Immature natural killer cell (primary cell): ENCODE data around the gene RHBDF2. TPM values are rescaled to one million over a fixed set of nuclear protein-coding genes. Genes with fewer than 3 reads are reported as not detected.

Experiments
- DNase-seq, 3 donors: peaks; one replicate each; pipeline ENCODE4 v3.0.0; 2022; ENCODE audit warnings: mixed read lengths in 1 of 3
- H3K27ac Mint-ChIP-seq, 6 donors: one replicate each; pipeline ENCODE4 v1.8.0; 2020; ENCODE audit warnings: mixed read lengths in 6 of 6, mild to moderate bottlenecking in 5 of 6, inconsistent platforms in 4 of 6, moderate library complexity in 3 of 6
- H3K27me3 Mint-ChIP-seq, 3 donors: one replicate each; pipeline ENCODE4 v1.8.0; 2020 to 2021; ENCODE audit warnings: low read depth in 3 of 3, mild to moderate bottlenecking in 3 of 3, mixed read lengths in 3 of 3, moderate library complexity in 3 of 3, inconsistent platforms in 1 of 3
- H3K36me3 Mint-ChIP-seq, 3 donors: one replicate each; pipeline ENCODE4 v1.8.0; 2020; ENCODE audit warnings: mixed read lengths in 3 of 3, inconsistent platforms in 2 of 3, mild to moderate bottlenecking in 2 of 3
- H3K4me1 Mint-ChIP-seq, 2 donors: one replicate each; pipeline ENCODE4 v1.8.0; 2020; ENCODE audit warnings: inconsistent platforms in 2 of 2, mild to moderate bottlenecking in 2 of 2, mixed read lengths in 2 of 2, moderate library complexity in 1 of 2
- H3K4me3 Mint-ChIP-seq, 5 donors: one replicate each; pipeline ENCODE4 v1.8.0; 2020; ENCODE audit warnings: mild to moderate bottlenecking in 5 of 5, mixed read lengths in 5 of 5, inconsistent platforms in 3 of 5, moderate library complexity in 3 of 5
- H3K9me3 Mint-ChIP-seq, 6 donors: one replicate each; pipeline ENCODE4 v1.8.0; 2020; ENCODE audit warnings: mild to moderate bottlenecking in 6 of 6, mixed read lengths in 6 of 6, inconsistent platforms in 4 of 6, moderate library complexity in 3 of 6
- polyA plus RNA-seq, 3 donors: library from polyadenylated mRNA; unstranded; fragments of 300-500 nt; fragmentation: Illumina TruSeq; gene quantifications; one replicate each; pipeline ENCODE4 v1.2.3, GENCODE V29; 2021

The RHBDF2 gene
- polyA plus RNA-seq: 10 to 100 TPM; 19.3 to 90.5 (median 23.6) TPM

GRCh38 chr17:76501018-76501826 is at the start of gene RHBDF2:
Gene RHBDF2 (minus strand): TSS chr17:76501423. CDS start chr17:76481524, 19,899 bp downstream.
- Mint-ChIP-seq H3K27ac (peak within 1 kb of the TSS; percentile 99 to 100 (median 100)), H3K36me3 (peaks cover 3 to 7% (median 4%) of the 10 kb centered on the region in 3 donors), H3K9me3 (no peaks in the 10 kb centered on the region), H3K27me3 (peaks cover 11 to 23% (median 17%) of the 10 kb centered on the region in 3 donors), H3K4me3 (peak within 1 kb of the TSS; percentile 94 to 100 (median 95)), H3K4me1 (peaks cover 52 to 65% of the 10 kb centered on the region in 2 donors)
- peak; percentile 96 for DNase-seq

DNA sequence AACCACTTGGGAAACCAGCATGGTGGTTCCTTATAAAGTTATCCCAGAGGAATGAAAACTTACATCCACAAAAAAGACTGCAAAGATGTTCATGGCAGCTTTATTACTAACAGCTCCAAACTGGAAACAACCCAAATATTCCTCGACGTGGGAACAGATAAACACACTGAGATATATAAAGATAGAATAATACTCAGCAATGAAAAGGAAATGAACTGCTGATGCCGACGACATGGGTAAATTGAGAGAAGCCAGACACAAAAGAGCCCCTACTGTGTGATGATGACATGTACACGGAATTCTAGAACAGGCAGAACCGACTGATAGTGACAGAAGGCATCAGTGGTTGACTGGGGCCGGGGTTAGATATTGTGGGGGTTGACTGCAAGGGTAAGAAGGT is 48.3 kb upstream of the RHBDF2 start:
- Mint-ChIP-seq H3K4me3 (no peak overlapping the region), H3K36me3 (no peaks in the 10 kb centered on the region), H3K9me3 (no peaks in the 10 kb centered on the region), H3K4me1 (peaks cover 2% of the 10 kb centered on the region in 2 donors), H3K27ac (no peak overlapping the region), H3K27me3 (peaks cover 0 to 2% (median 1%) of the 10 kb centered on the region in 3 donors)
- no peak for DNase-seq

- H3K4me1 Mint-ChIP-seq: peaks cover 2 to 6% of the 10 kb centered on the region in 2 donors
- peaks cover 0 to 2% (median 1%) of the 10 kb centered on the region in 3 donors for H3K27me3 Mint-ChIP-seq
- no peak overlapping the region for H3K27ac Mint-ChIP-seq
- H3K9me3 Mint-ChIP-seq: no peaks in the 10 kb centered on the region
- no peak for DNase-seq
- H3K36me3 Mint-ChIP-seq: no peaks in the 10 kb centered on the region
- H3K4me3 Mint-ChIP-seq: no peak overlapping the region
Observed at GRCh38 chr17:76549215-76549518, 47.9 kb upstream of the RHBDF2 start.

DNA sequence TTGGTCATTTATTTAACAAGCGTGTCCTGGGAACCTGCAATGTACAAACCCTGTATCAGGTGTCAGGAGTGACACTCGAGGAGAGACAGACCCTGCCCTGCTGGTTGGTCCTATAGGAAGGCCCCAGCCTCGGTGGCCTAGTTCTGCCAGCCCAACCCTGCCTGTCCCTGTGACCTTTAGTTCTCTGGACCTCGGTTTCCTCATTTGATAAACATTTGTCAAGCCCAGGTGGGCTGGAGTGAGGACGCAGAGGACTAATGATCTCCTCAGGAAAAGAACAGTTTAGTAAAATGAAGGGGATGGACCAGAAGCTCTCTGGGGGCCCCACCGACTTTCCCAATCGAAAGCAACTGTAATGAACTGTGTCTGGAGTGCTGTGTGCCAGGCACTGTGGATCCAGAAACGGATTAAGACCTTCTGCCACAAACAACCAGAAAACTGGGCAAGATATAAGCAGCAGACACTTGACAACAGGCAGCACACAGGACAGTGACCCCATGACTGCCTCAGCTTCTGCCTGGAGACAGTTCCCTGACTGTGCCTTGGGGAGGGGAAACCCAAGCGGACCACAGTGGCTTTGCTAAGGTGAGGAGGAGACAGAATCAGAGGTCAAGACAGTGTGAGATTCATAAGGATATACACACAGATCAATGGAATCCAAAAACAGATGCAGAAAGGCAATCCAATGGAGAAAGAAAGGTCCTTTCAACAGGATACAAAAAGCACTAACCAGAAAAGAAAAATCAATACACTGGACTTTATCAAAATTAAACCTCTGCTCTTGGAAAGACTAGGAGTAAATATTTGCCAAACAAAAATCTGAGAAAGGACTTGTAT is 47.4 kb upstream of the RHBDF2 start:
- H3K4me1 Mint-ChIP-seq: peaks cover 8 to 12% of the 10 kb centered on the region in 2 donors
- H3K9me3 Mint-ChIP-seq: no peaks in the 10 kb centered on the region
- H3K4me3 Mint-ChIP-seq: no peak overlapping the region
- H3K36me3 Mint-ChIP-seq: no peaks in the 10 kb centered on the region
- peaks cover 0 to 2% (median 1%) of the 10 kb centered on the region in 3 donors for H3K27me3 Mint-ChIP-seq
- no peak for DNase-seq
- H3K27ac Mint-ChIP-seq: no peak overlapping the region

DNA sequence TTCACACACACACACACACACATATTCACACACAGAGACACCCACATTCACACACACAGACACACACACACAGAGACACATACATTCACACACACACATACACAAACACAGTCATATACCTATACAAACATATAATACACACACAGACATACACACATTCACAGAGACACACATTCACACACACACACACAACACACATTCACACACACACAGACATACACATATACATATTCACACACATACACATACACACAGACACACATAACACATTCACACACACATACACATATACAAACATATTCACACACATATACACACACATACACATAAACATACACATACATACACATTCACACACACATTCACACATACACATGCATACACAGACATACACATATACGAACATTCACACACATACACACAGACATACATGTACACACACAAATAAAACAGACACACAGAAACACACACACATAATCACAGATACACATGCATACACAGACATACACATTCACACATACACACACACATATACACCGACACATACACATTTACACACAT is 46.5 kb upstream of the RHBDF2 start:
- Mint-ChIP-seq H3K27ac (no peak overlapping the region), H3K9me3 (no peaks in the 10 kb centered on the region), H3K36me3 (no peaks in the 10 kb centered on the region), H3K4me3 (no peak overlapping the region), H3K27me3 (peaks cover 0 to 2% (median 1%) of the 10 kb centered on the region in 3 donors), H3K4me1 (peaks cover 9 to 17% of the 10 kb centered on the region in 2 donors)
- no peak for DNase-seq

DNA sequence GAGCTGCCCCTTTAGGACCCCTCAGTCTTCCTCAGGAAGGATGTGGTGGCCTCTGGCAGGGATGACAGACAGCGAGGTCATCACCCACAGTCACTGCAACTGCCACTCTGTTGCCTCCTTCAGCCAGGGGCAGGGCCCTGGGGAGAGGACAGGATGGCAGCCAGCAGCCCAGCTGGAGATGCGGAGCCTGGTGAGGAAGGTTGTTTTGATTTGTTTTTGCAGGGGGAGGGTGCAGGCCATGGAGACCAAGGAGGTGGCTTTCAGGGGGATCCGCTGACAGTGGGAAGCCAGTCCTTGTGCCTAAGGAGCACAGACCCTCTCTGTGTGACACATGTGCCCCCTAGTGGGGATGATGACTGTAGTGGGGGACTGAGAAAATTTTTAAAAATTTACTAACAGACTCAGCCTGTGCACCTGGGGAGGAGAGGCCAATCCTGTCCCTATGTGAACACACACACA is 46.0 kb upstream of the RHBDF2 start:
- Mint-ChIP-seq H3K9me3 (no peaks in the 10 kb centered on the region), H3K27ac (peak overlapping the region in 2 of 6 donors; percentile 50 to 53), H3K36me3 (no peaks in the 10 kb centered on the region), H3K27me3 (peaks cover 0 to 2% (median 2%) of the 10 kb centered on the region in 3 donors), H3K4me1 (peaks cover 11 to 17% of the 10 kb centered on the region in 2 donors), H3K4me3 (no peak overlapping the region)
- peak; percentile 68 to 69 (median 68) for DNase-seq

DNA sequence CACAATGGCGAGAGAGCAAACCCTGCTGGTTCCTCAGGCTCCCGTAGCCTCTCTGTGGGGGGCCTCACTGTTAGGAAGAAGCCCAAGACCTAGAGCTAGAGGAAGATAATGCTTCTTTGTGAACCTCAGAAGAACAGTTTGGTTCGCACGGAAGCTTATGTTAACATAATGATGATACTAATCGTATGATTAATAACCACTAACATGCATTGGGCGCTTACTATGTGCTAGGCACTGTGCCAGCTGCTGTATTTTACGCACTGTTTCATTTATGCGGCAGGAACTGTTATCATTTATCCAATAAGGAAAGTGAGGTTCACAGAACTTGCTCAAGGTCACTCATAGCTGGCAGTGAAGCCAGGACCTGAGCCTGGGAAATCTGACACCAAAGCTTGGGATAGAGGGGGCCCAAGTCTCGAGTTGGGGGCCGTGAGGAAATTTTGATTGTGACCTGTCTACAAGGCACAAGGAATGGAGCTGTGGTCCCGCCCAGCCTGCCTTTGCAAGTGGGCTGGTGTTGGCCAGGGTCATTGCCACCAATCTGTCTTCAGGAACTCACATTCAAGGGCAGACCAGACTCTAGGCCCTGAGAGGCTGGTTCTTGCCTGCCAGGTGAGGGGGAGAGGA is 45.4 kb upstream of the RHBDF2 start:
- no peaks in the 10 kb centered on the region for H3K36me3 Mint-ChIP-seq
- H3K9me3 Mint-ChIP-seq: no peaks in the 10 kb centered on the region
- DNase-seq: no peak
- H3K4me1 Mint-ChIP-seq: peaks cover 11 to 17% of the 10 kb centered on the region in 2 donors
- peak overlapping the region in 1 of 5 donors; percentile 7 for H3K4me3 Mint-ChIP-seq
- peak overlapping the region in 5 of 6 donors; percentile 19 to 71 (median 50) for H3K27ac Mint-ChIP-seq
- peaks cover 0 to 3% (median 2%) of the 10 kb centered on the region in 3 donors for H3K27me3 Mint-ChIP-seq

DNA sequence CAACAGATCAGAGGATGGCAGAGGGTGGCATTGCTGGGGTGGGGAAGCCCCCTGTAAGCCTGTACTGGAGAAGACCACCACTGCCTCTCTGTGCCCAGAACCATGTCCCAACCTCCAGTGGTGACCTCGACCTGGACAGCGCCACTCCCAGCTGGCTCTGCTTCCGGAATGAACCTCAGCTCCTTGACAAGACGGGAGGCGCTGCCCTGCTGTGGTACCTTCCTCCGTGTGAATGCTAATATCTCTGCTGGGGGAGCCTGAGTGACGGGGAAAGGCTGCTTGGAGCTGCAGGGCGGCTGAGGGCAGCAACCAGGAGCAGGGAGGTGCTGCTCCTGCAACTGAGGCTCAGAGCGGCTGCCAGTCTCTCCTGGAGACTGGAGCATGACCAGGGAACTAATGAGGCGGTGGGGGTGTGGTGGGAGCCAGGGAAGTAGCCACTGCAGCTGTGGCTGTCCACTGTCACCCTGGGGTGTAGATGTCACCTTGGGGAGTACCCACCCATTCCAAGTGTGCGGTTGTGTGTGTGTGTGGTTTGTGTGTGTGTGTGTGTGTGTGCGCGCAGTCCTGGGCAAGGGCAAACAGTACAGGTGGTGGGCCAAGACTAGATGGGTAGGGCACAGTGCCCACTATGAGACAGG is 44.8 kb upstream of the RHBDF2 start:
- H3K27ac Mint-ChIP-seq: peak overlapping the region in 3 of 6 donors; percentile 19 to 71 (median 40)
- peaks cover 11 to 17% of the 10 kb centered on the region in 2 donors for H3K4me1 Mint-ChIP-seq
- H3K27me3 Mint-ChIP-seq: peaks cover 0 to 4% (median 2%) of the 10 kb centered on the region in 3 donors
- no peak for DNase-seq
- no peak overlapping the region for H3K4me3 Mint-ChIP-seq
- no peaks in the 10 kb centered on the region for H3K9me3 Mint-ChIP-seq
- H3K36me3 Mint-ChIP-seq: no peaks in the 10 kb centered on the region

- H3K27ac Mint-ChIP-seq: no peak overlapping the region
- no peaks in the 10 kb centered on the region for H3K36me3 Mint-ChIP-seq
- H3K4me3 Mint-ChIP-seq: no peak overlapping the region
- H3K27me3 Mint-ChIP-seq: peaks cover 0 to 9% (median 5%) of the 10 kb centered on the region in 3 donors
- DNase-seq: no peak
- H3K4me1 Mint-ChIP-seq: peaks cover 11 to 17% of the 10 kb centered on the region in 2 donors
- no peaks in the 10 kb centered on the region for H3K9me3 Mint-ChIP-seq
Observed at GRCh38 chr17:76544546-76545365, 43.5 kb upstream of the RHBDF2 start.

DNA sequence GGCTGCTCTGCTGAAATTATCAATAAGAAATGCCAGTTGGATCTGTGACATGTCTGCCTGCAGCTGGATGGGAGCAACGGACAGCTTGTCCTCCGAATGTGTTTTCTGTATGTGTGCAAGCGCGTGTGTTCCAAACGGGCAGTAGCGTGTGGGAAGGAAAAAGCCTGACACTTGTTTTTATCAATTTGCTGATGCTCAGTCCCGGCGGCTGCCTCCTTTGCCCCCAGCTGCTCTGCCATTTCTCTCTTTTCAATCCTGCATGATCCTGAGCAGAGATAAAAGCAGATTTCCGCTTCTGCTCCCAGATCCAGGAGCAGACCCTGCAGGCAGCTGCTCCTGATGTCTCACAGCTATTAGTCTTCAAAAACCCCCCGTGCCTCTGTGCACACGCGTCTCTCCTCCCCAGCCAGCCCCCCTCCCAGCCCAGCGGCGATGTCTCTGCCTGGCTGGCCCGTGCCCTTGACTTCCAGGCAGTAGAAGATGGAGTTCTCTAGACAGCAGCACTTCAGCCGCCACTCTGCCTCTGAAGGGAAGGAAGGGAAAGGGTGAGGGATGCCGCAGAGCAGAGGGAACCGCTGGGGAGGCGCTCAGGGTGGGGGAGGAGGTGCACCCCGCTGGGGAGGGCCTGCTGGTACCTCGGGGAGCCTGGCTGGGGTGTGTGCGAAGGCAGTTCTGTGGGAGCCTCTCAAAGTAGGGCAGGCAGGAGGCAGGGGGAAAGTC is 42.8 kb upstream of the RHBDF2 start:
- DNase-seq: no peak
- H3K4me3 Mint-ChIP-seq: peak overlapping the region in 4 of 5 donors; percentile 38 to 64 (median 52)

GRCh38 chr17:76543482-76543825 is 42.2 kb upstream of the RHBDF2 start:
- Mint-ChIP-seq H3K4me3 (peak overlapping the region in 4 of 5 donors; percentile 4 to 64 (median 52)), H3K36me3 (no peaks in the 10 kb centered on the region)
- DNase-seq: peak in 2 of 3 donors; percentile 39 to 44

More for the DNA sequence above, 42.8 kb upstream of the RHBDF2 start:
- Mint-ChIP-seq H3K27ac (peak overlapping the region in 4 of 6 donors; percentile 25 to 83 (median 57)), H3K36me3 (no peaks in the 10 kb centered on the region), H3K27me3 (peaks cover 3 to 9% (median 9%) of the 10 kb centered on the region in 3 donors), H3K9me3 (no peaks in the 10 kb centered on the region), H3K4me1 (peaks cover 13 to 24% of the 10 kb centered on the region in 2 donors)

DNA sequence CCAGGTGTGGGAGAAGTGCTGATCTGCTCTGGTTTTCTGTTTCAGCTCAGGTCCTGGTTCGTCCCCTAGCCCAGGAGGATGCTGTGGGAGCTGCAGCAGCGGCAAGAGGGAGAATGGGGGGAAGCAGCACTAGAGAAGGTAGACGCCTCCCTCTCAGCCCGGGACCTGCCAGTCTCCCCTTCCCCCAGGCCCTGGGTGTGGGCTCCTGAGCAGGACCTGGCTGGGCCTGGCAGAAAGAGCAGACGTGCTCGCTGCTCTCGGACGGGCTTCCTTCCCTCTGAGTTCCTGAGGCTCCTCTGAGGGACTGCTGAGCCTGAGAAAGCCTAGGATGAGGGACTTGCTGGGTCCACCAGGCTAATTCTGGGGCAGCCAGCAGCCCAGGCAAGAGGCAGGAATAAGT is 41.8 kb upstream of the RHBDF2 start:
- no peaks in the 10 kb centered on the region for H3K36me3 Mint-ChIP-seq
- no peak overlapping the region for H3K27ac Mint-ChIP-seq
- peaks cover 8 to 16% (median 11%) of the 10 kb centered on the region in 3 donors for H3K27me3 Mint-ChIP-seq
- DNase-seq: no peak
- no peaks in the 10 kb centered on the region for H3K9me3 Mint-ChIP-seq
- H3K4me1 Mint-ChIP-seq: peaks cover 16 to 24% of the 10 kb centered on the region in 2 donors
- no peak overlapping the region for H3K4me3 Mint-ChIP-seq

More at GRCh38 chr17:76543482-76543825, 42.2 kb upstream of the RHBDF2 start:
- peaks cover 16 to 24% of the 10 kb centered on the region in 2 donors for H3K4me1 Mint-ChIP-seq
- no peaks in the 10 kb centered on the region for H3K9me3 Mint-ChIP-seq
- peak overlapping the region in 3 of 6 donors; percentile 25 to 63 (median 51) for H3K27ac Mint-ChIP-seq
- H3K27me3 Mint-ChIP-seq: peaks cover 8 to 14% (median 10%) of the 10 kb centered on the region in 3 donors
